Activated CD4-positive, alpha-beta T cell treated with anti-CD3 and anti-CD28 coated beads, Interleukin-2, amount 50 U/mL, for 48 hours (primary cell): Measurements from ENCODE around the gene MISP3.
A peak's percentile ranks its signal among the peaks of the same experiment; 100 is the strongest.

Experiments
- DNase-seq, 2 experiments: peaks; one replicate each; pipeline ENCODE4 v3.0.0-alpha.2; 2020

MISP3 gene

DNA sequence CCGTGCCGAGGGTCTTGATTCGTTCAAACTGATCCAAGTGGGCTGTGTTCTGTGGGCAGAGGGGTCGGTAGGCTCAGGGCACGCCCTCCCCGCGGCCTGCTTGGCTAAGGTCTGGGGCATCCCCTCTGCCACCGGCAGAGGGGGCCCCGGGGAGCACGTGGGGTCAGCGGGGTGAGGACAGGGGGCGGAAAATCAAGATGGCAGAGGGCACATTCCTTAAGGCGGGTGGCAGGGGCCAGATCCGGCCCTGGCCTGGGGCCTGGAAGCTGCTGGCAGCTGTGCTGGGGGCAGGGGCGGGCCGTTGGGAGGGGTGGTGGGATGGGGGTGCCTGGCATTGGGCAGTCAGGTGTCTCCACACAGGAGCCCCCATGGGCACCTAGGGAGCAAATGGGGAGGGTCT lies 34.3 kb downstream of the MISP3 start:
- DNase-seq, result no peak

DNA sequence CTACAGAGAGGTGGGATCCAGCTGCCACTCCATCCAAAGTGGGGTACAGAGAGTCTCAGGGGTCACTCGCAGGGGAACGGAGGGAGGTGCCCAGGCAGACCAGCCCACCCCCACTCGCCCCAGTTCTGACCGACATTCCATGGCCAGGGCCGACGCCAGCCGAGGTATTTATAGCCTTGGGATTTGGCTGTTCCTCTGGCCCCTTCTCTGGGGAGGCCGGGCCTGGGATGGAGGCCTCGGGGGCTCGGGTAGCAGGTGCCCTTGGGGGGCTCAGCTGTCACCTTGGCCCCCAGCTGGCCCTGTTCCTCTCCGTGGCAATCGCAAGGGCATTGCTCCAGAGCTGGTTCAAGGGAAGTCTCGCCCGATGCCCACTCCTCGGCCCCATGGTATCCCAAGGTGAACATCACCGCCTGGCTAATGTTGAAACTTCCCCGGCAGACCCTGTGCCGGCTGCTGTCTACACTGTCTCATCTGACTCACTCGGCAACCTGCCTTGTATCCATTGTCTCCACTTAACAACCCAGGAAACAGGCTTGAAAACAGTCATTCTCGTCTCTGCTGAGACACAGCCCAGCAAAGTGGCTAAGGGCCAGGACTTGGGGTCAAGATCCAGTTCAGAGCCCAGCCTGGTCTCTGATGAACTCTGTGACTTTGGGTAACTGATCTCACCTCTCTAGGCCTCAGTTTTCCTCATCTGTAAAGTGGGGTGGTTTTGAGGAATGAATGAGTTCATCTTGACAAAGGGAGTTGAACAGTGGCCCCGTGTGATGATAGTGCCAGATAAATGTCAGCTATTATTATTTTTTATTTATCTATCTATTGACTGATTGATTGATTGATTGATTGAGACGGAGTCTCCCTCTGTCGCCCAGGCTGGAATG lies 35.2 kb downstream of the MISP3 start:
- no peak for DNase-seq

DNA sequence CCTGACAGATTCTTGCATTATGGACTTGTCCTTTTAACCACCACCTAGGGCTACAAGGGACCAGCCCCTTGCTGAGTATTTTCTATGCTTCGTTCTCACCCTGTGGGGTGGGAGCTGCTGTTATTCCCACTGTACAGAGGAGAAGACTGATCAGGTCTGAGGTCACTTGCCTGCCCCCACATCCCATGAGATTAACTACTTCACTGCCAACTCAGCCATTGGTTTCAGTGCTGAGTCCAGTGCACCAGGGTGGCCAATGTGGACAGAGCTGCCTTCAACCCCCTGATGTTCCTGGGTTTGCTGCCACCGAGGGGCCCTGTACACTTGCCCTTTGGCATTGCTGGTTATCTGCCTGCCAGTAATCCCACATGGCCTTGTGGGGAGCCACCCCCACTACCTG lies 38.1 kb downstream of the MISP3 start:
- DNase-seq, result no peak

DNA sequence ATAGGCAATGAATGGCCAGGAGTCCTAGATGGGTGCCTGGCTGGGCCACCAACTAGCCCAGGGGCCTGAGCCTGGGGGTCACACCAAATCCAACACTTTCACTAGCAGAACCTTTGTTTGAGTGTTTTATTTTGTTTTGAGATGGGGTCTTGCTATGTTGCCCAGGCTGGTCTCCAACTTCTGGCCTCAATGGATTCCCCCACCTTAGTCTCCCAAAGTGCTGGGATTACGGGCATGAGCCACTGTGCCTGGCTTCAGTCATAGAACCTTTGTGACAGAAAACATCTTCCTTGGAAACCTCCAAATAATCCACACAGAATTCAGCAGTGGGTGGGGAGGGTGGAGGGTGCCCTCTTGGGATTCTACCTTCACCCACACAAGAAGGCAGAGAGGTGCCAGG lies 38.9 kb downstream of the MISP3 start:
- no peak for DNase-seq

DNA sequence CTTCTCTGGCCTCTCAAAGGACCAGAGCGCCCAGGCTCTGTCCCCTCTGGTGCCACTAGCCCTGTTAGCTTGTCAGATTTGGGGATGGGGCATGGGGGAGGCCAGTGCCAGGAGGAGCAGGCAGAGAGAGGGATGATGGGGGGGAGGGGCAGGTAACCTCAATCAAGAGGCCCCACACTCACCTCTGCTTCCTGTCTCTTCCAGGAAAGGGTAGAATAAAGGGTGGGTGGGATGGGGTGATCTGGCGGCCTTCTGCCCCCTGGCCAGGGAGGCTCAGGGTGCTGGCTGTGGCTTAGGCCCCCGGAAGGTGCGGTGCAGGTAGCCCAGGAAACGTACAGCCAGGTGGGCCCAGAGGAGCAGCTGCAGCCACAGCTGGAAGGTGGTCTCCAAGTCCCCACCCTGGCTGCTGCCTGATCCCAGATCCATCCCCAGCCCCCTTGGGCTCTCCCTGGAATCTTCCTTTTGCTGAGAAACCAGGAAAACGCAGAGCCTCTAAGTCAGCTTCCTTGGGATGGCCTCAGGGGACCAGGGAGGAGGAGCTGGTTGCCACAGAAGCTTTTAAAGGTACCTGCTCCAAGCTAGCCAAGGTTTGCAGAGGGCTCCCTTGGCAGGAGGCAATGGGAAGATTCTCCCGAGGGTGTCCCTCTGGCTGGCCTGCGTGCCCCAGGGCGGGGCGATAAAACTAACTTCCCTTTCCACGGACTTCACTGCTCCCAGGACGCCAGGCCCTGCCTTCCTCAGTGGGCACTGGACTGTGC lies 39.6 kb downstream of the MISP3 start:
- no peak for DNase-seq

DNA sequence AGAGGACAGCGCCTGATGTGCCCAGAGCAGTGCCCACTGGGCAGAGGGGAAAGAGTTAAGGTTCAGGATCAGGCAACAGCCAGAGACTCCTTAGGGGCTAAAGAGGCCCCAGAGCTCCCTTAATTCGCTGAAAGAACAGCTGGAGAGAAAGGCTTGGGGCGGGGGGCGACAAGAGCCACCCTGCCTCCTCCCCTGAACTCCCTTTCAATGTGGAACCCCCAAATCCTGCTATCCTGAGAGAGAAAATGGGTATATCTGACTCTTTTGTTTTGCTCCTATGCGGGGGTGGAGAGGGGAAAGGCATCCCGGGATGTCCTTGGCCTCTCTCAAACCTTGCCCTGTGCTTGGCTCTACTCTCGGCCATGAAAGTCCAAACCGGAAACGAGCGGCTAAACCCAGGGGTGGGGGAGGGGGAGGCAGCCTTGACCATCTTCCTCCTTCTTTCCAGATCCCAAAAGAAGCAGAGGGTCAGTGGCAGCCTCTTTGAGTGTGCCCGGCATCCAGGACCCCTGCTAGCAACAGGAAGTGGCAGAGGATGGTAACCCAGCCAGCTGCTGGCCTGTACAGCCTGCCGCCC lies 40.3 kb downstream of the MISP3 start:
- no peak for DNase-seq

DNA sequence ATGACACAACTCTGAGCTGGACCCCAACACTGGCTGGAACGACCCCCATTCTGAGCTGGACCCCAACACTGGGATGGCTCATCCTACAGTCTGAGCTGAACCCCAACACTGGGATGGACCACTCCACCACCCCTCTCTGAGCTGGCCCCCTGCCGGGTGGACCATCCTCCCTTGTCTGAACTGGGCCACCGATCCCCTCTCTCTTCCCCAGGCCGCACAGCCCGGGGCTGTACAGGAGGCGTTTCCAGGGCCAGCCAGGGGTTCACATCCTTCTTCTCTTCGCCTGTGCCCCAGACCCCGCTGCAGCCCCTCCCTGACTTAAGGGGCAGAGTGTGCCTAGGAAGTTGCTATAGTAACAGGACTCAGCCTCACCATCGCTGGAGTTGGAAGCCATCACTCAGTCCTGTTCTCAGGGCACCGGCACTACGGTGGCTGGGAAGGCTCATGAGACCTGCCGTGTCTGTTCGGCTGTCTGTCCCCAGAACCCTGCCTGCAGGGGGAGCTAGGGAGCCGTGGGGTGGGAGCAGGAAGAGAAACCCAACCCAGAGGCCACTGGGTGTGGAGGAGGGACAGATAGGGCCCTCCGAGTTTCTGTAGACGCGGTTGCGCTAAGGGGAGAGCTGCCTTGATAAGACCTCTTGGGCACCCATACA lies 41.3 kb downstream of the MISP3 start:
- DNase-seq, result peak; percentile 64 to 72

DNA sequence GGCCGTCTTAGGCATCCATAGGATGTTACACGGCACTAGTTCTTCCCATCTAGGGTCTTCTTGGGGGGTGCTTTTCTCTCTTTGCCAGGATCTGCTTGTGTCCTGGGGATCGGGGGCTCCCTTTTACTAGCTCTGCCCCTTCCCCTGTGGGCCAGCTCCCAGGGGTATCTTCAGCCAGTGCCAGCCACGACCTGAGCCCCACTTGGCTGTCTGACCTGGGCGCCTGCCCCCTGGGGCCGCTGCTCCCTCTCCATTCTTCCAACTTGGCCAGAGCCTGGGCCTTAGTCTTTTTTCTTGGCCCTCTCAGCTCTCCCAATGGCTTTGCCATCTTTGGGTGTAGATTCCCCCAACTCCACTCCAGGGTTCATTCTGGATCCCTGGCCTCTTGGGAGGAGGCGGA lies 41.9 kb downstream of the MISP3 start:
- DNase-seq, result no peak

DNA sequence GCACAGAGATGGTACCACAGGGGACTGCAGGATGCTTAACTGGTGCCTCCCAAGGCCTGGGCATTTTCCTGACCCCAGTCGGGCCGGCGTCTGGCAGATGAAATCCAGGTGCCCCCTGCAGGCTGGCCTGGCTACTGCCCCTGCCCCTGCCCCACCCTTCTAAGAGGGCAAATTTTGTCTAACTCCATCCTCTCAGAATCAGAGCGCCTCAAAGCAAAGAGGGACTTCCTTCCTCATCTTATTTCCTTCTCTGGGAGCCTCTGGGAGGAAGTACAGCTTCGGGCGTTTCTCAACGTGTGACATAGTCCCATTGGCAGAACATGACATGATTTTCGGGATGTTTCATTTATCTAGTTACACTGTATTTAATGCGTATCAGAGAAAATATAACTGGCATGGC lies 42.3 kb downstream of the MISP3 start:
- peak; percentile 65 to 71 for DNase-seq

DNA sequence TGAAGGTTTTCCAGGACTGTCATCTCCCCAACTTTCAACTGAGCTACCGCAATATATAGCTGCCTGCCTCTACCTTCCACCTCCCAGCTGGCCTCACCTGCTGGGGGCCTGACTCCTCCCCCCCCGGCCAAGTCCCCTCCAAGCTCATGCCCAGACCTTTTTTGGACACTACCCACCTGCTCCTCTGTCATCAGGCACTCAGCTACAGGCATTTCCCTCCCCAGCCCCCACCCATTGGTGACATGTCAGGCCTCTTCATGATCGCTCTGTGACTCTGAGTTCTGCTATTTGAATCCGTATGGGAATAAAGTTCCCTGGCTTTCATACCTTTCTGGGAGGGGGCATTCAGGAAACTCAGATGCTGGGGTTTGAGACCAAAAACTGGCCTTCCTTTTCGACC lies 43.2 kb downstream of the MISP3 start:
- no peak for DNase-seq

DNA sequence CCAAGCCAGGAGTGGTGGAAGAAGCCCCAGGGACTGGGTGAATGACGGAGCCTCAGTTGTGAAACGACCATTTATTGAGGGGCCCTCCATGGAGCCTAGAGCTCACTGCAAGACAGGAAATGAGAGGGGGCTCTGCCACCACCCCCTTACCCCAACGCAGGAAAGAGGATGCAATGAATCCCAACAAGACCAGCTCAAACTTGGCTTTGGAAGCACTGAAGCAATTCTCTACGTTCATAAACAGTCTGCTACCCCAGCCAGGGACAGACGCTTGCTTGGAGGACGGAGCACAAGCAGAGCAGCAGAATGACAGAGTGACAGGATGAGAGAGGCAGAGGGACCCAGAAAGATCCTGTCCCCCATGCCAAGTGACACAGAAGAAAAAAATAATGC lies 43.9 kb downstream of the MISP3 start:
- no peak for DNase-seq

DNA sequence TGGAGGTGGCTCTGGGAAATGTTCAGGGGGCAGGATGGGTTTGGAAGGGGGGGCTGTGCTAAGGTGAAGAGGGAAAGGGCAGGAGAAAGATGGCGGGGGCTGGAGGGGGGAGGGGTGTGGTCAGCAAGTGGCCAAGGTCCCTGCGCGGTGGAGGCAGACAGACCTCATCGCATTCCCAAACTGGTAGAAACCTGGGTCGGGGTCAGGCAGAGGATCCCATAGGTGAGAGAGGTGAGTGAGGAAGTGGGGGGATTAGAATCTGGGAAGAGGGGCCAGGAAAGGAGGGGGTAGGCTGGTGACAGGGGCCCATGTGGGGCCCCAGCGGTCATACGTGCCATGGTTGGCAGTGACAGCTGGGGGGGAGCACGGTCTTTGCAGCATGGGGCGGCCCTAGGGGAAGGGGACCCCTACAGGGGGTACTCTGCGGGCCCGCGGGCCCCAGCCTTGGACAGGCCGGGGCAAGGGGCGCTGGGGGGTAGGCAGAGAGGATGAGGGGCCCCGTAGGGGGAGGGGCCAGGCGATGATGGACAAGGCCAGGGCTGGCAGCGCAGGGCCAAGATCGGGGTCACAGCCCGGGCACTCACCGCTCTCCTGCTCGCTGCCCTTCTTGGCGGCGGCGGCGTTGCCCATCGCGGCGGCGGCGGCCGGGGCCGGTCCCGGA lies 44.5 kb downstream of the MISP3 start:
- DNase-seq, result peak in 1 of 2 experiments; percentile 21

DNA sequence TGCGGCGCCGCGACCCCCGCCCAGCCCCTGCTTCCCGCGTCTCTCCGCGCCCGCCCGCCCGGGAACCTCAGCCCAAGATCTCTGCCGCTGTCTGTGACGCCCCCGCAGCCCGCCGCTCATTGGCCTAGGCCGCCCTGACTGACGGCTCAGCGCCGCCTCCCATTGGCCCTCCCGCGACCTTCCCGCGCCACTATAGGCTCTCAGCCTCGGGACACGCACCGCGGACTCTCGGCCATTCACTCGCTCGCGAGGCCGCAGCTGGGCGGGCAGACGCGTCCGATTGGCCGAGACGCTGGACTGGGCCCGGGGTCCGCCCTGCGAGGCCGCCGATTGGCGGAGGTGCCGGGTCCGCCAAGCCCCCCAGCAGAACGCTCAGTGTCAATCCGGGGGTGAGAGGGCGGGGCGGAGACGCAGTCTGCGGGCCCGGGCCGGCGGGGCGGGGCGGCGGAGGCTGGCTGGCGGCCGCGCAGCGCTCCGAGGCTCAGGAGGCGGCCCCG lies 45.1 kb downstream of the MISP3 start, which contains the start of gene PRKACA:
Gene PRKACA, minus strand, starts transcription at position 95 of the 497 bp plus-strand sequence. CDS start 215 bp downstream, outside the sequence.
- peak; percentile 96 to 98 for DNase-seq

DNA sequence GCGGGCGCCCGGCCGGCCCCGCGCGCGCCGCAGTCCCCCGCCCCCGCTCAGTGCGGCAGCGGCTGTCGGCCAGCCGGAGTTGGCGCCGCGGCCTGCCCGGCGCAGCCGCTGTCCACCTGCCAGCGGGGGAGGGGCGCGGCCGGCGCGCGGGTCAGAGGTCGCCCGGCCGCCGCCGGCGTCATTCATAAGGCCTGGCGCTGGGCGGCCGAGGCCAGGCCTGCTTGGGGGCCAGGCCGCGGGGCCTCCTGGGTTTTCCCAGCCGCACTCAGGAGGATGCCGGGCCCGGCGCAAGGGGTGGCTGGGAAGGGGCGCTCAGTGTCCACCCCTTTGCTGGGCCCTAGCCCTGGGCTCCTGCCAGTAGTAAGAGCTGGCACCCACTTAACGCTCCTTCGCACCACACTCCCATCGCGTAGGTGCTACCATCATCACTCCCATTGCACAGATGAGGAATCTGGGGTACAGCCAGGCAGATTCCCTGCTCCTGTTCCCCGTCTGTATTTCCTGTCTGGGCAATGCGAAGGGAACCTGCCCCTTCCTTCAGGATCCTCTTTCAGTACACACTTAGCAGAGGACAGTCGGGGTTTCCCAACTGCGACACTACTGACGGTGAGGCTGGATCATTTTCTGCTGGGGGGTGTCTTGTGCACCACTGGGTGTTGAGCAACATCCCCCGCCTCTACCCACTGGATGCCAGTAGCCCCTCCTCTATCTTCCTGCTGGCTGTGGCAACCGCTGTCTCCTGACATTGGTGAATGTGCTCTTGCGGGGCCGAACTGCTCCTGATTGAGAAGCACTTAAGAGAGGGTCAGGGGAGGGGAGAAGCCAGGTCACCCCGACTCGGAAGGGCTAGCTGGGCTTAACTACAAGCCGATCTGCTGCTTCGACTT lies 45.8 kb downstream of the MISP3 start:
- DNase-seq, result peak; percentile 24 to 35

DNA sequence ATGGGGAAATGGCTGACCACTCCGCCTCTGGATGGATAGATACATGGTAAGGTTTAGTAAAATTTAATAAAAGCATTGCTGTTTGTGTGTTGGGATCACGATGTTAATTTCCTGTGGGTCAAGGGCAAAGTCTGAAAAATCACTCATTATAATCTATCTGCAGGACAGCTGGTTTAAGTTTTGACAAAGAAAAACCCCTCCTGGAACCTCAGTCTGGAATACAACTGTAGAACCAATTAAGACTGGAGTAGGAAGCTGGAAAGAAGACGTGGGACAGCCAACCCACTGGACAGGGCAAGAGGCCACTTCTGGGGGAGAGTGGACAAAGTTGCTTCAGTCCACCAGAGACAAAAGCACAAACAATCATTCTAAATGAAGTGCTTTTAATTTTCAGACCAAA lies 46.6 kb downstream of the MISP3 start:
- no peak for DNase-seq

DNA sequence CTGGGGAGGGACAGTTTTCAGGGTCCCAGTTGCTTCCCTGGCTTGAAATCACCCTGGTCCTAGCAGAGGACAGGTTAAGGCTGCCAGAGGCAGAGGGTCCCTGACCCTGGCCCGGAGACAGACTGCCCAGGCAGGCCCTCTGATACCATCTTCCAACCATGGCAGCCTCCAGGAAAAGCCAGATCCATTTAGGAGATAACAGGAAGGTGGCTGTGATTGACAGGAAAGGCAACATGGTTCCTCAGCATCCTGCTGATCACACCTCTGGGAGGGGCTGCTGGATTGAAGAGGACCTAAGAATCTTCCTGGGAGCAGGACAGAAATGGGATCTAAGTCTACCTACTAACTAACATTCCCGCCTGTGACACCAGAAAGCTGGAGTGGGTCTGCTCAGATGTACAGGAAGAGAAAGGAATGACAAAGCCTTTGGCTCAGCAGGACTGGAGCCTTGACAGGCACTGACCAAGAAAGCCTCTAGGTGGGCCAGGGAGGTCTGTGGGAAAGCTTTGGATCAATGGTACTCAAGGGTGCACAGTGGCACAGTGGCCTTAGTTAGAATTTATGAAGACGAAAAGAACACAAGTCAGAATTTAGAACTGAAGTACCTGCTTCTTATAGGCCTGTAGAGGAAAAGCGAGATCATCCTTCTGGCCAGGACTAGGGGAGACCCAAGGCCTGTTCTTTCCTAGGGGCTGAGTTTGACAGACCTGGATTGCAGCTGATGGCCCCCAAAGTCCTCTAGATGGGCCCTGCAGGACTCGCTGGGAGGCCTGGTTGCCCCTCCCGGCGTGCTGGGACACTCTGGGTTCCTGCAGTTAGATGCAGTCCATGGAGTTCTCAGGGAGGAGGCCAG lies 47.3 kb downstream of the MISP3 start:
- no peak for DNase-seq

DNA sequence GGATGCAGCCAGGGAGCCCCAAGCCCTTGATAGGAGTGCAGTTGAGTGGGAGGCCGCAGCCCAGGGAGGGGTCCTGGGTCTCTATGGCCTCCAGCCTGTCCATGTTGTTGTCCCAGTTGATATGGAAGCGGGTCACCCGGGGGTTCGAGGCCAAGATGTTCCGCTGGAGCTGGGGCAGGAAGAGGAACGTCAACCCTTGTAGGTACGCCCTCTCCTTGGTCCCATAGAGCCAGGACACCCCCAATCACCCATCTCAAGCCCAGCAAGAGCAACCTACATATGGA lies 47.9 kb downstream of the MISP3 start:
- no peak for DNase-seq

DNA sequence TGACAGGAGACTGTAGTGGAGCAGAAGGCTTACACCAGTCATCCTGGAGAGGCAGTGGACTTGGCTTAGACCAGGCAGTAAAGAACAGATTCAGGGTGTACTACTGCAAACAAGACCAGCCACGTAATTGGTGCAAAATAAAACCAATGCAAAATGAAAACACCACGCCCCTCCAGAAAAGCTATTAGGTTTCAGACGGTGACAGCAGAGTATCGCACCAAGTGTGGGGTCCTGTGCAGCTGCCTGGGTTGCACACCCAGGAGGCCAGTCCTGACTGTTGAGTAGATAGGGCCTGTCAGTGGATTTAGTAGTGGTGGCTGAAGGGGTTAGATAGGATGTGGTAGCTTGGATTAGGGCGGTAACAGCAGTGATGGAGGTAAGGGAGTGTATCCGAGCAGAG lies 50.3 kb downstream of the MISP3 start:
- DNase-seq, result no peak
